Measurements from ENCODE around the gene IGLL5. TPM values are rescaled to one million over a fixed set of nuclear protein-coding genes. Genes with fewer than 3 reads are reported as not detected.

The IGLL5 gene
- total RNA-seq, 1 experiment from 2014 or later: not detected

- no peak for DNase-seq (ENCODE audit: low read depth, low spot score)
- in situ Hi-C loops (cut with HindIII; ENCODE audit: low pct_unique_long_range_greater_than_20kb, low sequenced_read_pairs): no loop called here
Measured at GRCh38 chr22:22879675-22880155, 7.9 kb upstream of the IGLL5 start.

DNA sequence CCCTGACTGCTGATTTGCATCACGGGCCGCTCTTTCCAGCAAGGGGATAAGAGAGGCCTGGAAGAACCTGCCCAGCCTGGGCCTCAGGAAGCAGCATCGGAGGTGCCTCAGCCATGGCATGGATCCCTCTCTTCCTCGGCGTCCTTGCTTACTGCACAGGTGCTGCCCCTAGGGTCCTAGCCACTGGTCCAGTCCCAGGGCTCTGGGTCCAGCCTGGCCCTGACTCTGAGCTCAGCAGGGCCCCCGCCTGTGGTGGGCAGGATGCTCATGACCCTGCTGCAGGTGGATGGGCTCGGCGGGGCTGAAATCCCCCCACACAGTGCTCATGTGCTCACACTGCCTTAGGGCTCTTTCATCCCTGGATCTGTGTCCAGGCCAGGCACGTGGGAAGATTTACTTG is 7.0 kb upstream of the IGLL5 start:
- in situ Hi-C loops (cut with HindIII; ENCODE audit: low pct_unique_long_range_greater_than_20kb, low sequenced_read_pairs): no loop called here
- DNase-seq (ENCODE audit: low read depth, low spot score): no peak

DNA sequence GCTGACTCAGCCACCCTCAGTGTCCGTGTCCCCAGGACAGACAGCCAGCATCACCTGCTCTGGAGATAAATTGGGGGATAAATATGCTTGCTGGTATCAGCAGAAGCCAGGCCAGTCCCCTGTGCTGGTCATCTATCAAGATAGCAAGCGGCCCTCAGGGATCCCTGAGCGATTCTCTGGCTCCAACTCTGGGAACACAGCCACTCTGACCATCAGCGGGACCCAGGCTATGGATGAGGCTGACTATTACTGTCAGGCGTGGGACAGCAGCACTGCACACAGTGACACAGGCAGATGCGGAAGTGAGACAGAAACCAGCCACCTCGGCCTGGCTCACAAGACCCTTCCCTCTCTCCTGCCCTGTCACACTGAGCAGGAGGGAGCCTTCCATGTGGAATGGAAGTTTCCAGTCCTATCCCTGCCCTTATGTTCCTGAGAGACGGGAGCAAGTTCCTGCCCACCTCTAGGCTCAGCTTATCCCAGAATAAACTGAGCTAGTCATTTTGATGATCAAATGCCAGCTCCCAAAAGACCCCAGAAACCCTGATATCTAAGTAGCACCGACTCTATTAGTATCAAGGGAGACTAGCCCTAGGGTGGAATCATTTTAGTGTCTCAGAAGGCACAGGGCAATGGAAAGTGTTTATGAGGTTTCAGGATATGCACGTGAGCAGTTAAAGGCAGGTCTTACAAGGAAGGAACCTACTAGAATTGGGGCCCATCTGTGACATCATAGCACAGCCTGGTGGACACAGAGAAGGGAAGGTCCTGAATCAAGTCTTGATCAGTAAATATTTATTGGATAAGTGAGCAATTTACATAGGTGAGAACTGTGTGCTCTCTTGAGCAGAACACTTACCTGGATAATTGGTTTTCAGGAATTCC is 6.3 kb upstream of the IGLL5 start:
- in situ Hi-C loops (cut with HindIII; ENCODE audit: low pct_unique_long_range_greater_than_20kb, low sequenced_read_pairs): no loop called here

GRCh38 chr22:22882033-22882717 is 5.4 kb upstream of the IGLL5 start:
- in situ Hi-C loops (cut with HindIII; ENCODE audit: low pct_unique_long_range_greater_than_20kb, low sequenced_read_pairs): no loop called here
- DNase-seq (ENCODE audit: low read depth, low spot score): peak; percentile 42

More for the DNA sequence above, 6.3 kb upstream of the IGLL5 start:
- DNase-seq (ENCODE audit: low read depth, low spot score): no peak

- in situ Hi-C loops (cut with HindIII; ENCODE audit: low pct_unique_long_range_greater_than_20kb, low sequenced_read_pairs): no loop called here
- no peak for DNase-seq (ENCODE audit: low read depth, low spot score)
Measured at GRCh38 chr22:22883090-22883727, 4.4 kb upstream of the IGLL5 start.

DNA sequence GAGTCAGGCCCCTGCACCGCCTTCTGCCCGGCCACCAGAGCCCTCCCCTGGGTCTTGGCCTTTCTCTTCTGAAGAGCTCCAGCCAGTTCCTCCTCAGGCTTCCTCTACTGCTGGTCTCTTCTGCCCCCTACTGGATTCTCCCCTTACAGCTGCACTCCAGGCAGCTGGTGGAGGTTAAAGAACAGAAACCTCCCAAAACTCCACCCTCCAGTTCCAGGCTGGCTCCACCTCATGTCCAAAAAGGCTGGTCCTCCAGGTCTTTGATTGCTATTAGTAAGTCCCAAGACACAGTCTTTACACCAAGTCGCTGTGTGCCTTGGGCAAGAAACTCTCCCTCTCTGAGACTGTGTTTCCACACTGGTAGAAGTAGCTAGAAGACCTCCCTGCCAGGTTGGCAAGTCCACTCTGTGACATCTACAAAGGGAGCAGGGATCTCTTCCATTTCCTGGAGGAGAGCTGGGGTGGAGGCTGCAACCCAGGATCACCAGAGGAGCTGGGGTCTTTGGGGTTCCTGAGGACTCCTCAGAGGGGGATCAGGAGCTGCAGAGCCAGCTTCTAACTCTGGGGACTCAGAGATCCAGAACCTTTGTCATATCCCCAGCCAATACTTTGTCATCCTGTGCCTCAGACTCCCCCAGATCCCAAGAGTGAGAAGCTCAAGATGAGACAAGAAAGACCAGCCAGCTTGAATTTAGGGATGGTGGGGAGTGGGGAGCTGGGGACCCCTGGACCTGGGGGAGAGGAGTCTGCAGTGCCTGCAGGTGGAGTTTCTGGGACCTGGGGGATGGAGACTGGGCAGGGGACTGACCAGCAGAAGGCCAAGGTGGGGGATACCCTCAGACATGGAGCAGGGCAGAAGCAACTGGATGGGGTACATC is 3.4 kb upstream of the IGLL5 start:
- DNase-seq (ENCODE audit: low read depth, low spot score): peak; percentile 94
- in situ Hi-C loops (cut with HindIII; ENCODE audit: low pct_unique_long_range_greater_than_20kb, low sequenced_read_pairs): no loop called here

DNA sequence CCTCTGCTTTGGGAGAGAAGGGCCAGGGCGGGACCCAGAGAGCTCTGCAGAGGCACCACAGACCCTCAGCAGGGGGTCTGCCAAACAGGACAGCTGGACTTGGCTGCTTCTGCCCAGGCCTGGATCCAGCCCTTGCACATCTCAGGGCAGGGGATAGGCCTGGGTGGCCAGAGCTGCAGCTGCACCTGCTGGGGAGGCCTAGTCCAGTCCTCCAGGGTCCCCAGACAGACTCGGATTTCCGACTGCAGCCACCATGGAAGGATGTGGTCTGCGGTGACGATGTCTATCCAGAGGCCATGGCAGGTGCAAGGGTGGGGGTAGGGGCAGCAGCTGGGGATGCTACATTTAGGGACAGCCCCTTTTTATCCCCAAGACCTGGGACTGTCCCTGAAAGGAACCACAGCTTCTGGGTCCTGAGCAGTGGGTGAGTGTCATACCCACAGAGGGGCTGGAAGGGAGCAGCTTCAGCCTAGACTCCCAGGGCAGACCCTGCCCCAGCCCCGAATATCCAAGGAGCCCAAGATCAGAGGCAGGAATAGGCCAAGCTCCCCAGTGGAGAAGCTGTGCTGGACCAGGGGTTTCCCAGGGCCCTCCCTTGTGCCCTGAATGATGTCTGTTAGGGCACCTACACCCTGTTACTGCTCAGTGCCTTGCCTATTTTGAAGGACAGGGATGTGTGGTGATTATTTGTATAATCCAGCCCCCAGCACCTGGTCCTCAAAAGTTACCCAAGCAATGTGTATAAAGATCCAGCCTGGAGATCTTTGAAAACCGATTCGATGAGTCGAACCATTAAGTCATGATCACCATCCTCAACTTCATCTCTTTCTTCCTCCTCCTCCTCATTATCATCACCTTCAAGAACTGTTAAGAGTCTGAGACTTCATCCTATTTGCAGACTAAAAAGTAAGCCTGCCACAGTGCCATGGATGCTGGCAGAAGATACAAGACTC is 2.5 kb upstream of the IGLL5 start:
- in situ Hi-C loops (cut with HindIII; ENCODE audit: low pct_unique_long_range_greater_than_20kb, low sequenced_read_pairs): no loop called here
- DNase-seq (ENCODE audit: low read depth, low spot score): no peak

DNA sequence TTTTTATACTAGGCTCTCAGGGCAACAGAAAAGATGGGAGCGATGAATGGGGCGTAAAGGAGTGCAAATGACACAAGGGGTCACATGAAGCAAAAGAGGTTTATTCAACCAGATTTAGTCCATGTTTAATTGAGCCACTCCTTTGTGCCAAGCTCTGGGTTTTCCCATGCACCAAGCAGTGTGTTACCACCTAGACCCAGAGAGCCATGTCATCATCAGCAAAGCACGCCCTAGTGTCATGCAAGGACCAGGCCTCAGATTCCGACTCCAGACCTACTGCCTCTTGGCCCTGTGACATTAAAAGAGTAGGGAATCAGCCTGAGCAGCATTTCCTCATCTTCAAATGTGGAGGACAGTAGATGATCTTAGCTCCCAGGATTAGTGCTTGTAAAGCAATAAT is 1.1 kb upstream of the IGLL5 start:
- no peak for DNase-seq (ENCODE audit: low read depth, low spot score)
- in situ Hi-C loops (cut with HindIII; ENCODE audit: low pct_unique_long_range_greater_than_20kb, low sequenced_read_pairs): no loop called here

- no peak for DNase-seq (ENCODE audit: low read depth, low spot score)
- in situ Hi-C loops (cut with HindIII; ENCODE audit: low pct_unique_long_range_greater_than_20kb, low sequenced_read_pairs): no loop called here
Measured at GRCh38 chr22:22888571-22889353, 1.1 kb downstream of the IGLL5 start.

GRCh38 chr22:22890085-22890484 is 2.5 kb downstream of the IGLL5 start:
- DNase-seq (ENCODE audit: low read depth, low spot score): no peak
- in situ Hi-C loops (cut with HindIII; ENCODE audit: low pct_unique_long_range_greater_than_20kb, low sequenced_read_pairs): no loop called here

- DNase-seq (ENCODE audit: low read depth, low spot score): no peak
- in situ Hi-C loops (cut with HindIII; ENCODE audit: low pct_unique_long_range_greater_than_20kb, low sequenced_read_pairs): no loop called here
Measured at GRCh38 chr22:22891139-22891621, 3.6 kb downstream of the IGLL5 start.

- no peak for DNase-seq (ENCODE audit: low read depth, low spot score)
- in situ Hi-C loops (cut with HindIII; ENCODE audit: low pct_unique_long_range_greater_than_20kb, low sequenced_read_pairs): no loop called here
Measured at GRCh38 chr22:22892096-22893052, 4.8 kb downstream of the IGLL5 start.

GRCh38 chr22:22893077-22893805 is 5.6 kb downstream of the IGLL5 start:
- in situ Hi-C loops (cut with HindIII; ENCODE audit: low pct_unique_long_range_greater_than_20kb, low sequenced_read_pairs): no loop called here

More at GRCh38 chr22:22893077-22893805, 5.6 kb downstream of the IGLL5 start:
- no peak for DNase-seq (ENCODE audit: low read depth, low spot score)

All from SK-MEL-5 (cell line).